K562 (cell line): Measurements from ENCODE around the gene ANK2. TPM values are rescaled to one million over a fixed set of nuclear protein-coding genes. Genes with fewer than 3 reads are reported as not detected.

Source experiments
- ATAC-seq: fragments of 200-7000 bp; cut with Tn5 transposase; 3 replicates; pipeline ENCODE4 v1.9.1; 2020; ENCODE audit warnings: moderate library complexity
- BruUV-seq: library from RNA; stranded (reverse); fragments of 400-500 nt; replicated peaks from 2 replicates; lab custom pipeline; 2021; lab: Mats Ljungman, UMichigan
- CTCF ChIA-PET: fragments of 300-600 bp; formaldehyde crosslinking; extraction: SDS; loops from one replicate; lab custom pipeline; 2021; ENCODE audit warnings: low intra/inter-chr PET ratio; lab: Yijun Ruan, JAX
- POLR2A ChIA-PET: fragments of 300-600, 350-650 bp; sonication (Branson Sonifier 250); formaldehyde crosslinking; extraction: SDS; loops from one replicate; lab custom pipeline; 2021; ENCODE audit warnings: antibody characterized with exemption, inconsistent platforms; lab: Yijun Ruan, JAX
- DNase-seq, 4 experiments: peaks; one replicate each; pipeline versions ENCODE4 v3.0.0 to v3.0.0-alpha.2; 2011 to 2018; ENCODE audit warnings: low spot score in 3 of 4, mixed read lengths in 3 of 4; ENCODE audit errors: extremely low read depth in 1 of 4
- FAIRE-seq: peaks from 2 replicates; lab custom pipeline; 2011; peaks lifted over from hg19 to GRCh38; lab: Jason Lieb, UNC
- H2AFZ ChIP-seq: 2 replicates; pipeline ENCODE4 v1.6.0; 2011; ENCODE audit warnings: low read depth, low read length, control low read depth, inconsistent platforms
- H3K27ac ChIP-seq: fragments of 200-600 bp; 3 replicates; pipeline ENCODE4 v1.8.0; 2011; ENCODE audit warnings: low read depth, mild to moderate bottlenecking, control low read depth, inconsistent platforms, low read length, moderate library complexity, mixed read lengths; ENCODE audit errors: extremely low read depth
- H3K27me3 ChIP-seq, 2 experiments: fragments of 300-600 bp in 1 of 2; 2 replicates in 1 of 2; 3 replicates in 1 of 2; pipeline versions ENCODE4 v1.6.0 to v1.8.0; 2011; ENCODE audit warnings: inconsistent platforms in 2 of 2, low read length in 2 of 2, mild to moderate bottlenecking in 1 of 2, mixed read lengths in 1 of 2, moderate library complexity in 1 of 2; ENCODE audit not compliant: control insufficient read depth in 2 of 2, insufficient read depth in 2 of 2
- H3K36me3 ChIP-seq: fragments of 300-600 bp; 3 replicates; pipeline ENCODE4 v1.8.0; 2011; ENCODE audit warnings: mild to moderate bottlenecking, low read length, inconsistent platforms; ENCODE audit not compliant: control insufficient read depth, insufficient read depth
- H3K4me1 ChIP-seq, 2 experiments: fragments of 200-600 bp in 1 of 2; replicated peaks in 1 of 2; 2 replicates in 1 of 2; 3 replicates in 1 of 2; pipeline versions ENCODE4 v1.5.1 to v1.8.0; 2011; ENCODE audit warnings: inconsistent platforms in 2 of 2, low read length in 2 of 2, mild to moderate bottlenecking in 1 of 2, mixed read lengths in 1 of 2, moderate library complexity in 1 of 2; ENCODE audit not compliant: control insufficient read depth in 2 of 2, insufficient read depth in 2 of 2
- H3K4me2 ChIP-seq: 2 replicates; pipeline ENCODE4 v1.6.1; 2011; ENCODE audit warnings: low read length, control low read depth, inconsistent platforms, mixed read lengths; ENCODE audit not compliant: insufficient read depth
- H3K4me3 ChIP-seq: fragments of 200-600 bp; sonication (generic), shearing (Covaris generic); 2 replicates; pipeline ENCODE4 v1.5.1; 2016; ENCODE audit warnings: control low read depth, inconsistent platforms
- H3K79me2 ChIP-seq: fragments of 200-600 bp; 3 replicates; pipeline ENCODE4 v1.8.0; 2011; ENCODE audit warnings: low read length, inconsistent platforms; ENCODE audit not compliant: control insufficient read depth, insufficient read depth
- H3K9ac ChIP-seq, 2 experiments: 2 replicates each; pipeline versions ENCODE4 v1.6.0 to v1.6.1; 2011; ENCODE audit warnings: low read depth in 2 of 2, low read length in 2 of 2, control low read depth in 1 of 2, inconsistent platforms in 1 of 2, mild to moderate bottlenecking in 1 of 2, mixed read lengths in 1 of 2; ENCODE audit not compliant: insufficient read depth in 1 of 2
- H3K9me1 ChIP-seq: one replicate; pipeline ENCODE4 v1.6.0; 2011; ENCODE audit warnings: inconsistent platforms, mild to moderate bottlenecking, low read length, moderate library complexity; ENCODE audit not compliant: control insufficient read depth, insufficient read depth
- H3K9me3 ChIP-seq: replicated peaks from 2 replicates; pipeline ENCODE4 v1.5.1; 2011; ENCODE audit warnings: low read depth, low read length, inconsistent platforms; ENCODE audit not compliant: control insufficient read depth, insufficient read depth
- H4K20me1 ChIP-seq: replicated peaks from 2 replicates; pipeline ENCODE4 v1.6.1; 2011; ENCODE audit warnings: low read length, inconsistent platforms, mixed read lengths; ENCODE audit not compliant: control insufficient read depth, insufficient read depth
- CBFA2T3 ChIP-seq: fragments of 450-650 bp; IDR thresholded peaks from 2 replicates; pipeline ENCODE4 v1.6.1; 2017
- CCAR2 ChIP-seq: fragments of 200-400 bp; formaldehyde crosslinking; IDR thresholded peaks from 2 replicates; pipeline ENCODE4 v1.6.1; 2017; ENCODE audit warnings: mild to moderate bottlenecking, low read depth, low read length
- CGGBP1 ChIP-seq: fragments of 250-450 bp; sonication (Bioruptor Pico); IDR thresholded peaks from 2 replicates; pipeline ENCODE4 v1.9.0; 2021; ENCODE audit warnings: mild to moderate bottlenecking
- CREBBP ChIP-seq: IDR thresholded peaks from one replicate; pipeline ENCODE4 v1.6.1; 2012; ENCODE audit warnings: low read depth, mild to moderate bottlenecking, control low read depth, inconsistent platforms, low read length
- IRF2 ChIP-seq: sonication (generic); formaldehyde crosslinking; IDR thresholded peaks from 2 replicates; pipeline ENCODE4 v1.8.1; 2022; ENCODE audit warnings: mild to moderate bottlenecking, missing genetic modification reagents
- JUNB ChIP-seq: fragments of 450-650 bp; formaldehyde crosslinking; conservative IDR thresholded peaks from 2 replicates; pipeline ENCODE4 v1.4.0; 2020; ENCODE audit warnings: mild to moderate bottlenecking
- MBD1 ChIP-seq: fragments of 250-450 bp; sonication (Bioruptor Pico); IDR thresholded peaks from 2 replicates; pipeline ENCODE4 v1.8.0; 2022; ENCODE audit warnings: inconsistent platforms
- ZBTB34 ChIP-seq: fragments of 250-450 bp; sonication (Bioruptor Pico); IDR thresholded peaks from 2 replicates; pipeline ENCODE4 v1.8.0; 2021; ENCODE audit warnings: mild to moderate bottlenecking, moderate library complexity
- ZFP91 ChIP-seq: sonication (generic); formaldehyde crosslinking; IDR thresholded peaks from 2 replicates; pipeline ENCODE4 v1.8.0; 2022; ENCODE audit warnings: mild to moderate bottlenecking, missing genetic modification reagents
- ZNF445 ChIP-seq: fragments of 250-450 bp; sonication (Bioruptor Pico); IDR thresholded peaks from 2 replicates; pipeline ENCODE4 v1.4.0; 2020; ENCODE audit warnings: low read depth, mild to moderate bottlenecking, moderate library complexity
- ZNF449 ChIP-seq: fragments of 250-450 bp; sonication (Bioruptor Pico); IDR thresholded peaks from 2 replicates; pipeline ENCODE4 v1.8.0; 2022; ENCODE audit warnings: moderate library complexity, mild to moderate bottlenecking, inconsistent platforms
- WGBS: fragments of 100-300 bp; shearing (Covaris generic); methylation state at CpG from one replicate; pipeline ENCODE4 v1.1.6; 2016; ENCODE audit warnings: low coverage, mixed read lengths; ENCODE audit not compliant: insufficient coverage; ENCODE audit errors: missing lambda C conversion rate; 5-methylcytosine and 5-hydroxymethylcytosine counted together
- in situ Hi-C: fragments of 300-500 bp; cut with MboI; formaldehyde crosslinking; loops from 4 replicates; pipeline ENCODE4 v1.15.0; 2018; ENCODE audit warnings: inconsistent platforms, mixed read lengths
- intact Hi-C: fragments of 100-400 bp; cut with micrococcal nuclease; formaldehyde crosslinking; loops from 2 replicates; pipeline ENCODE4 v1.14.2; 2022
- polyA plus RNA-seq, 8 experiments: library from polyadenylated mRNA; depleted of rRNA in 4 of 8; stranded (reverse) in 5 of 8; unstranded in 3 of 8; fragments of >200 nt; fragmentation: Nextera tagmentation in 2 of 8; fragmentation: Illumina TruSeq in 1 of 8; extraction: Ambion mirVana in 2 of 8; extraction: Trizol in 1 of 8; gene quantifications; 2 replicates each; pipeline versions ENCODE4 v1.2.1 to v1.2.3, GENCODE V29; 2011 to 2014; ENCODE audit warnings: inconsistent platforms in 1 of 8, missing spikeins in 1 of 8
- total RNA-seq, 7 experiments: library from RNA; depleted of rRNA in 6 of 7; stranded (reverse); fragments of >200 nt in 6 of 7; fragmentation: Illumina TruSeq in 2 of 7; extraction: Trizol in 2 of 7; gene quantifications; 2 replicates each; pipeline versions ENCODE4 v1.2.1 to v1.2.3, GENCODE V29; 2011 to 2021; ENCODE audit warnings: low replicate concordance in 1 of 7
- TF ChIP-seq, protein P1 (sequence below): fragments of 250-450 bp; sonication (Bioruptor Pico); IDR thresholded peaks from 2 replicates; pipeline ENCODE4 v1.8.0; 2021; ENCODE audit warnings: borderline replicate concordance, mild to moderate bottlenecking, moderate library complexity; ENCODE audit not compliant: poor library complexity, severe bottlenecking
- TF ChIP-seq, protein P2 (sequence below): fragments of 450-650 bp; IDR thresholded peaks from 2 replicates; pipeline ENCODE4 v1.6.1; 2017; ENCODE audit warnings: antibody characterized with exemption

ANK2 gene
- total and polyA plus RNA-seq, 9 of the 15 experiments (the other 6 are each of a cell fraction or from before 2014, with no cell fraction given) = 0.07 to 0.24 TPM; not detected in 7

DNA sequence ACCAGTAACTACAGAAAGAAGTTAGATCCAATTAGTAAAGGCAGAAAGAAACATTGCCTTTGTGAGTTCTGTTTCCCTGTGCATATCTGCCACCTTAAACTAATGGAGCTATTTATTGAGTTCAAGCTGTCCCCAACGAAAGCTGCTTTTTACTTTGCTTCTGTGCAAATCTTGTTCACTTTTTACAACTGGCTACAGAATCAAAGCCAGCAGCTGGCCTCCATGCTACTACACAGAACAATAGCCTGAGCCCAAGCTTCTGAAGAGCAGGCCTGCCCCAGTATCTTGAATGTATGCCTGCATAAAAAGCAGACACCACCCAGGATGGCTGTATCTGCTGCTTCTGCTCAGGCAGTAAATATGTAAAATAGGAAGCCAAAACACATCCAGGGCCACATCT is 28.1 kb downstream of the ANK2 start:
- Histone ChIP-seq H3K9me1 (no peaks in the 10 kb centered on the region), H3K79me2 (no peaks in the 10 kb centered on the region), H3K4me3 (no peak overlapping the region), H3K4me1 (no peaks in the 10 kb centered on the region), H3K9ac (no peak overlapping the region), H3K9me3 (no peaks in the 10 kb centered on the region), H2AFZ (no peak overlapping the region), H3K36me3 (no peaks in the 10 kb centered on the region), H3K27ac (no peak overlapping the region), H3K27me3 (no peaks in the 10 kb centered on the region), H3K4me2 (no peak overlapping the region), H4K20me1 (no peaks in the 10 kb centered on the region)
- BruUV-seq = no TSS peak
- intact Hi-C loops (no loop called here), in situ Hi-C loops (no loop called here)
- CTCF ChIA-PET = no interaction called here
- no peak for FAIRE-seq
- WGBS = 8% methylated on average over 1 of the region's 1 CpG
- ATAC-seq = no peak
- TF ChIP-seq ZFP91 (CRISPR knock-in tag) (no peak), ZNF445 (CRISPR knock-in tag) (no peak), CBFA2T3 (no peak), CCAR2 (no peak), MBD1 (CRISPR knock-in tag) (no peak), ZBTB34 (CRISPR knock-in tag) (no peak), CREBBP (no peak), IRF2 (no peak), ZNF449 (CRISPR knock-in tag) (no peak), CGGBP1 (no peak), JUNB (CRISPR knock-in tag) (no peak)
- TF ChIP-seq, protein P1, sequence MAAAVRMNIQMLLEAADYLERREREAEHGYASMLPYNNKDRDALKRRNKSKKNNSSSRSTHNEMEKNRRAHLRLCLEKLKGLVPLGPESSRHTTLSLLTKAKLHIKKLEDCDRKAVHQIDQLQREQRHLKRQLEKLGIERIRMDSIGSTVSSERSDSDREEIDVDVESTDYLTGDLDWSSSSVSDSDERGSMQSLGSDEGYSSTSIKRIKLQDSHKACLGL (CRISPR knock-in tag) = no peak
- TF ChIP-seq, protein P2, sequence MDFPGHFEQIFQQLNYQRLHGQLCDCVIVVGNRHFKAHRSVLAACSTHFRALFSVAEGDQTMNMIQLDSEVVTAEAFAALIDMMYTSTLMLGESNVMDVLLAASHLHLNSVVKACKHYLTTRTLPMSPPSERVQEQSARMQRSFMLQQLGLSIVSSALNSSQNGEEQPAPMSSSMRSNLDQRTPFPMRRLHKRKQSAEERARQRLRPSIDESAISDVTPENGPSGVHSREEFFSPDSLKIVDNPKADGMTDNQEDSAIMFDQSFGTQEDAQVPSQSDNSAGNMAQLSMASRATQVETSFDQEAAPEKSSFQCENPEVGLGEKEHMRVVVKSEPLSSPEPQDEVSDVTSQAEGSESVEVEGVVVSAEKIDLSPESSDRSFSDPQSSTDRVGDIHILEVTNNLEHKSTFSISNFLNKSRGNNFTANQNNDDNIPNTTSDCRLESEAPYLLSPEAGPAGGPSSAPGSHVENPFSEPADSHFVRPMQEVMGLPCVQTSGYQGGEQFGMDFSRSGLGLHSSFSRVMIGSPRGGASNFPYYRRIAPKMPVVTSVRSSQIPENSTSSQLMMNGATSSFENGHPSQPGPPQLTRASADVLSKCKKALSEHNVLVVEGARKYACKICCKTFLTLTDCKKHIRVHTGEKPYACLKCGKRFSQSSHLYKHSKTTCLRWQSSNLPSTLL = no peak
- POLR2A ChIA-PET = interaction anchor here (0.5 to 0.6 kb wide), 2 partner anchors 39 to 1403 kb away, joined by 3 to 4 read pairs; no protein-coding TSS in a partner anchor
- DNase-seq = no peak
